GM21526 (cell line): ENCODE data around the gene VAT1L.
A peak's percentile ranks its signal among the peaks of the same experiment; 100 is the strongest.
"Not testable (repeated sequence)": the region's sequence is repeated elsewhere in the genome, so short reads cannot be mapped to it uniquely, and the experiment has no call there.

Experiments
- ATAC-seq: cut with Tn5 transposase; IDR thresholded peaks from one replicate; pipeline ENCODE4 v1.9.1; 2021; ENCODE audit warnings: moderate library complexity; ENCODE audit not compliant: unreplicated experiment, low FRiP score

The VAT1L gene

GRCh38 chr16:77985111-77985510 lies 196.7 kb downstream of the VAT1L start:
- ATAC-seq = no peak

- no peak for ATAC-seq
Observed at GRCh38 chr16:77986011-77986740, 197.8 kb downstream of the VAT1L start.

GRCh38 chr16:77987810-77988209 lies 199.4 kb downstream of the VAT1L start:
- no peak for ATAC-seq

- ATAC-seq = no peak
Observed at GRCh38 chr16:77989846-77990245, 201.5 kb downstream of the VAT1L start.

- no peak for ATAC-seq
Observed at GRCh38 chr16:77991701-77992100, 203.3 kb downstream of the VAT1L start.

- ATAC-seq = not testable (repeated sequence)
Observed at GRCh38 chr16:77992381-77992780, 204.0 kb downstream of the VAT1L start.

- ATAC-seq = no peak
Observed at GRCh38 chr16:77993111-77993985, 205.0 kb downstream of the VAT1L start.

- no peak for ATAC-seq
Observed at GRCh38 chr16:77995843-77996455, 207.6 kb downstream of the VAT1L start.

- ATAC-seq = no peak
Observed at GRCh38 chr16:77998350-77999023, 210.1 kb downstream of the VAT1L start.

GRCh38 chr16:78001451-78002025 lies 213.2 kb downstream of the VAT1L start:
- no peak for ATAC-seq

- ATAC-seq = peak; percentile 97
Observed at GRCh38 chr16:78002915-78003538, 214.7 kb downstream of the VAT1L start.

- no peak for ATAC-seq
Observed at GRCh38 chr16:78004517-78004916, 216.2 kb downstream of the VAT1L start.

- ATAC-seq = no peak
Observed at GRCh38 chr16:78005881-78006280, 217.5 kb downstream of the VAT1L start.

GRCh38 chr16:78007121-78007520 lies 218.8 kb downstream of the VAT1L start:
- ATAC-seq = no peak

- ATAC-seq = no peak
Observed at GRCh38 chr16:78022347-78023060, 234.1 kb downstream of the VAT1L start, which contains the start of gene CLEC3A. TSS of gene CLEC3A (plus strand) at chr16:78022548. CDS start at chr16:78022627, 79 bp downstream.

GRCh38 chr16:78024159-78024558 lies 235.8 kb downstream of the VAT1L start:
- no peak for ATAC-seq

GRCh38 chr16:78025631-78026030 lies 237.3 kb downstream of the VAT1L start:
- ATAC-seq = no peak

GRCh38 chr16:78028018-78028417 lies 239.7 kb downstream of the VAT1L start:
- no peak for ATAC-seq
